Ovary (tissue), 9 donors: ENCODE results near the gene UBE2G2. TPM values are rescaled to one million over a fixed set of nuclear protein-coding genes. Genes with fewer than 3 reads are reported as not detected.

Experiments used
- DNase-seq, 5 donors: peaks; one replicate each; pipeline ENCODE4 v3.0.0-alpha.2; 2019 to 2020
- H3K27ac ChIP-seq, 2 donors: fragments of 200-600 bp; one replicate each; pipeline versions ENCODE4 v1.5.1 to v1.8.0; 2019 to 2022
- H3K27me3 ChIP-seq: fragments of 200-600 bp; one replicate; pipeline ENCODE4 v1.8.0; 2022
- H3K36me3 ChIP-seq: fragments of 200-600 bp; sonication (generic); one replicate; pipeline ENCODE4 v1.5.1; 2019
- H3K4me1 ChIP-seq: one replicate; pipeline ENCODE4 v1.8.1; 2013; ENCODE audit warnings: mild to moderate bottlenecking, moderate library complexity; ENCODE audit not compliant: insufficient read depth
- H3K4me3 ChIP-seq: fragments of 200-600 bp; sonication (generic); one replicate; pipeline ENCODE4 v1.5.1; 2017
- H3K9me3 ChIP-seq, 2 donors: fragments of 200-600 bp in 1 of 2; sonication (generic) in 1 of 2; one replicate each; pipeline versions ENCODE4 v1.5.1 to v1.8.1; 2013 to 2019; ENCODE audit warnings: mild to moderate bottlenecking in 1 of 2, moderate library complexity in 1 of 2
- CTCF ChIP-seq, 3 donors: fragments of 450-650 bp in 2 of 3; fragments of 200-600 bp in 1 of 3; IDR thresholded peaks; one replicate each; pipeline versions ENCODE4 v1.5.1 to v1.8.0; 2016 to 2022; ENCODE audit warnings: antibody characterized with exemption in 3 of 3, mild to moderate bottlenecking in 1 of 3
- EP300 ChIP-seq: sonication (generic); formaldehyde crosslinking; IDR thresholded peaks from one replicate; pipeline ENCODE4 v1.6.1; 2017; ENCODE audit warnings: antibody characterized with exemption
- POLR2A ChIP-seq: fragments of 450-650 bp; IDR thresholded peaks from one replicate; pipeline ENCODE4 v1.6.1; 2017; ENCODE audit warnings: antibody characterized with exemption, mild to moderate bottlenecking, moderate library complexity
- WGBS, 3 donors: extraction: QIAGEN DNeasy Blood & Tissue Kit in 1 of 3; methylation state at CpG; one replicate each; pipeline versions ENCODE4 v1.1.5 to v1.1.7; 2013 to 2017; 5-methylcytosine and 5-hydroxymethylcytosine counted together
- intact Hi-C, 4 donors: fragments of 100-400 bp; cut with DNase I; formaldehyde crosslinking; loops; one replicate each; pipeline versions ENCODE4 v1.11.0 to v1.15.1; 2022 to 2023
- polyA plus RNA-seq, 2 donors: library from polyadenylated mRNA; stranded (reverse); fragments of 200-250 nt in 1 of 2; fragments of 350-450 nt in 1 of 2; fragmentation: Illumina TruSeq in 1 of 2; extraction: RNeasy Lipid Tissue Mini Kit (QIAGEN cat#74804) in 1 of 2; gene quantifications; one replicate each; pipeline ENCODE4 v1.2.3, GENCODE V29; 2013 to 2014
- total RNA-seq, 7 donors: library from RNA; depleted of rRNA in 2 of 7; stranded (reverse); fragments of >200 nt in 2 of 7; fragmentation: NEBNext Ultra II Directional in 3 of 7; extraction: Animal tissue kit (Norgen Biotek cat#: 25700) in 3 of 7; gene quantifications; one replicate each; pipeline versions ENCODE4 v1.1.0 to v1.2.4, GENCODE V29; 2016 to 2023
- donor health status: DM: no; HTN: no; CAD: no; lungs with moderate emphysema.
- donor health status: DM: no; HTN: no; CAD: no.
- donor health status: Bipolar disorder and iron deficiency.
- donor health status: DM: yes; HTN: yes; CAD: no.
- donor health status: DM: no; HTN: no; CAD: no.
- donor health status: DM: yes; HTN: yes; CAD: no.

Gene UBE2G2
- total and polyA plus RNA-seq, 9 donors = 31.3 to 84.9 (median 66.9) TPM

- WGBS, 3 donors = 67 to 74% (median 72%) methylated on average over 5 of the region's 5 CpGs
- no peaks in the 10 kb centered on the region for H3K27me3 ChIP-seq
- DNase-seq = no peak
- H3K36me3 ChIP-seq = no peaks in the 10 kb centered on the region
- intact Hi-C loops = no loop called here
- H3K27ac ChIP-seq = no peak overlapping the region
- peaks cover 6% of the 10 kb centered on the region for H3K4me1 ChIP-seq
- H3K4me3 ChIP-seq = no peak overlapping the region
- TF ChIP-seq POLR2A (no peak), EP300 (no peak), CTCF (IDR thresholded peaks at IDR 0.05) (no peak)
- no peaks in the 10 kb centered on the region for H3K9me3 ChIP-seq
Observed at GRCh38 chr21:44822484-44823178, 21.0 kb upstream of the UBE2G2 start.

- H3K36me3 ChIP-seq = no peaks in the 10 kb centered on the region
- DNase-seq = no peak
- 65 to 70% (median 66%) methylated on average over 3 of the region's 3 CpGs for WGBS, 3 donors
- intact Hi-C loops = no loop called here
- H3K4me1 ChIP-seq = peaks cover 14% of the 10 kb centered on the region
- no peaks in the 10 kb centered on the region for H3K27me3 ChIP-seq
- no peaks in the 10 kb centered on the region for H3K9me3 ChIP-seq
- H3K27ac ChIP-seq = no peak overlapping the region
- no peak overlapping the region for H3K4me3 ChIP-seq
- TF ChIP-seq CTCF (IDR thresholded peaks at IDR 0.05) (no peak), EP300 (no peak), POLR2A (no peak)
Observed at GRCh38 chr21:44820851-44821250, 19.2 kb upstream of the UBE2G2 start.

- WGBS, 3 donors = 94 to 97% (median 95%) methylated on average over 32 to 33 of the region's 33 CpGs
- Histone ChIP-seq H3K4me1 (peaks cover 14% of the 10 kb centered on the region), H3K36me3 (no peaks in the 10 kb centered on the region), H3K9me3 (no peaks in the 10 kb centered on the region), H3K27ac (no peak overlapping the region), H3K27me3 (no peaks in the 10 kb centered on the region), H3K4me3 (no peak overlapping the region)
- TF ChIP-seq CTCF (IDR thresholded peaks at IDR 0.05) (no peak), POLR2A (no peak), EP300 (no peak)
- intact Hi-C loops = loop anchor here in 2 of 4 donors (2.0 to 10.0 kb wide), 2 partner anchors 53 to 115 kb away; partner anchors contain the start of gene PTTG1IP (in 1 of the 2)
- DNase-seq = peak in 1 of 5 donors; percentile 38
Observed at GRCh38 chr21:44819283-44820243, 17.9 kb upstream of the UBE2G2 start.

GRCh38 chr21:44818640-44819011 is 17.0 kb upstream of the UBE2G2 start:
- peaks cover 14% of the 10 kb centered on the region for H3K4me1 ChIP-seq
- H3K36me3 ChIP-seq = no peaks in the 10 kb centered on the region
- H3K27ac ChIP-seq = peak overlapping the region; percentile 82 to 93
- intact Hi-C loops = loop anchor here in 2 of 4 donors (2.0 to 10.0 kb wide), 2 partner anchors 54 to 116 kb away; partner anchors contain the start of gene PTTG1IP (in 1 of the 2)
- no peaks in the 10 kb centered on the region for H3K9me3 ChIP-seq
- TF ChIP-seq POLR2A (no peak), CTCF (IDR thresholded peaks at IDR 0.05) (no peak), EP300 (no peak)
- peak overlapping the region; percentile 59 for H3K4me3 ChIP-seq
- 46 to 66% (median 62%) methylated on average over 33 to 37 of the region's 37 CpGs for WGBS, 3 donors
- peak in 3 of 5 donors; percentile 30 to 61 (median 47) for DNase-seq
- no peaks in the 10 kb centered on the region for H3K27me3 ChIP-seq
